GM19467 (cell line): Measurements from ENCODE around the gene ACSM2B.
"Not testable (repeated sequence)": the region's sequence is repeated elsewhere in the genome, so short reads cannot be mapped to it uniquely, and the experiment has no call there.

Experiments used
- ATAC-seq: cut with Tn5 transposase; IDR thresholded peaks from one replicate; pipeline ENCODE4 v1.9.1; 2021; ENCODE audit warnings: mild to moderate bottlenecking, moderate library complexity; ENCODE audit not compliant: unreplicated experiment

Gene ACSM2B

GRCh38 chr16:20598832-20599469, 22.8 kb upstream of the ACSM2B start:
- ATAC-seq, result no peak

- ATAC-seq, result not testable (repeated sequence)
Observed at GRCh38 chr16:20595694-20596093, 19.5 kb upstream of the ACSM2B start.

GRCh38 chr16:20595068-20595467, 18.9 kb upstream of the ACSM2B start:
- ATAC-seq, result not testable (repeated sequence)

- not testable (repeated sequence) for ATAC-seq
Observed at GRCh38 chr16:20592780-20593179, 16.6 kb upstream of the ACSM2B start.

GRCh38 chr16:20589486-20589885, 13.3 kb upstream of the ACSM2B start:
- ATAC-seq, result not testable (repeated sequence)

- ATAC-seq, result not testable (repeated sequence)
Observed at GRCh38 chr16:20587645-20588074, 11.5 kb upstream of the ACSM2B start.

GRCh38 chr16:20586716-20587115, 10.5 kb upstream of the ACSM2B start:
- ATAC-seq, result not testable (repeated sequence)

- ATAC-seq, result not testable (repeated sequence)
Observed at GRCh38 chr16:20586112-20586511, 9.9 kb upstream of the ACSM2B start.

- ATAC-seq, result not testable (repeated sequence)
Observed at GRCh38 chr16:20580487-20581259, 4.5 kb upstream of the ACSM2B start.

- not testable (repeated sequence) for ATAC-seq
Observed at GRCh38 chr16:20578091-20578490, 1.9 kb upstream of the ACSM2B start.

- not testable (repeated sequence) for ATAC-seq
Observed at GRCh38 chr16:20569117-20569651, 7.0 kb downstream of the ACSM2B start.

- no peak for ATAC-seq
Observed at GRCh38 chr16:20568404-20568803, 7.8 kb downstream of the ACSM2B start.

- no peak for ATAC-seq
Observed at GRCh38 chr16:20566864-20567263, 9.3 kb downstream of the ACSM2B start.

GRCh38 chr16:20565334-20565733, 10.8 kb downstream of the ACSM2B start:
- ATAC-seq, result not testable (repeated sequence)

GRCh38 chr16:20564218-20564617, 11.9 kb downstream of the ACSM2B start:
- not testable (repeated sequence) for ATAC-seq

GRCh38 chr16:20555628-20556027, 20.5 kb downstream of the ACSM2B start:
- not testable (repeated sequence) for ATAC-seq

GRCh38 chr16:20554689-20555088, 21.5 kb downstream of the ACSM2B start:
- not testable (repeated sequence) for ATAC-seq

- not testable (repeated sequence) for ATAC-seq
Observed at GRCh38 chr16:20553493-20553892, 22.7 kb downstream of the ACSM2B start.

- ATAC-seq, result not testable (repeated sequence)
Observed at GRCh38 chr16:20546951-20547350, 29.2 kb downstream of the ACSM2B start.

GRCh38 chr16:20546278-20546853, 29.8 kb downstream of the ACSM2B start:
- not testable (repeated sequence) for ATAC-seq

- not testable (repeated sequence) for ATAC-seq
Observed at GRCh38 chr16:20540603-20541316, 35.4 kb downstream of the ACSM2B start.
